Measurements from ENCODE around the gene STXBP3. TPM values are rescaled to one million over a fixed set of nuclear protein-coding genes. Genes with fewer than 3 reads are reported as not detected.

The STXBP3 gene
- total and polyA plus RNA-seq, 2 donors (not counting 1 experiment from before 2014, with no cell fraction given), result 13.3 to 78.1 TPM

GRCh38 chr1:108803548-108803947 is 57.1 kb downstream of the STXBP3 start:
- Histone ChIP-seq H3K27ac (ENCODE audit: low read length in 2 of 2) (no peak overlapping the region), H3K4me3 (ENCODE audit: control extremely low read depth in 1 of 5, extremely low read depth in 1 of 5, insufficient read depth in 1 of 5, low read depth in 2 of 5, low read length in 4 of 5) (no peak overlapping the region), H3K4me1 (ENCODE audit: control insufficient read depth in 2 of 2, insufficient read depth in 2 of 2, low read length in 2 of 2) (no peaks in the 10 kb centered on the region), H3K79me2 (ENCODE audit: control insufficient read depth, insufficient read depth, low read length) (no peaks in the 10 kb centered on the region), H2AFZ (ENCODE audit: insufficient read depth, low read depth, low read length, poor library complexity, severe bottlenecking) (no peak overlapping the region), H3K27me3 (replicated peaks in 1 of 4; ENCODE audit: control extremely low read depth in 1 of 4, control insufficient read depth in 3 of 4, insufficient read depth in 4 of 4, low read length in 3 of 4) (no peaks in the 10 kb centered on the region), H3K9me3 (ENCODE audit: control extremely low read depth in 1 of 3, control insufficient read depth in 2 of 3, insufficient read depth in 1 of 3, low read length in 2 of 3) (no peaks in the 10 kb centered on the region), H3K4me2 (replicated peaks; ENCODE audit: low read depth, low read length, poor library complexity, severe bottlenecking) (no peak overlapping the region), H4K20me1 (ENCODE audit: control insufficient read depth, insufficient read depth, low read length, poor library complexity, severe bottlenecking) (no peaks in the 10 kb centered on the region), H3K9ac (ENCODE audit: low read length) (no peak overlapping the region), H3K36me3 (replicated peaks in 1 of 2; ENCODE audit: control extremely low read depth in 1 of 2, control insufficient read depth in 1 of 2, extremely low read depth in 1 of 2, insufficient read depth in 2 of 2, low read length in 1 of 2) (peaks cover 8 to 51% of the 10 kb centered on the region in 2 experiments)
- no peak overlapping the region for H3K4me3 Mint-ChIP-seq
- no peaks in the 10 kb centered on the region for H3K4me1 Mint-ChIP-seq
- intact Hi-C loops (cut with micrococcal nuclease), result loop anchor here (10.0 kb wide), 1 partner anchor 91 kb away; no protein-coding TSS in a partner anchor
- no peak for DNase-seq
- H3K9me3 Mint-ChIP-seq (ENCODE audit: insufficient read depth), result no peaks in the 10 kb centered on the region
- 96% methylated on average over 11 of the region's 11 CpGs for WGBS (ENCODE audit: insufficient coverage)
- no peak for ATAC-seq (ENCODE audit: low read depth)
- TF ChIP-seq EZH2 (IDR thresholded peaks at IDR 0.05; ENCODE audit: borderline replicate concordance, insufficient read depth, low read depth, low read length, poor library complexity, severe bottlenecking), result no peak
- TF ChIP-seq, protein P1, sequence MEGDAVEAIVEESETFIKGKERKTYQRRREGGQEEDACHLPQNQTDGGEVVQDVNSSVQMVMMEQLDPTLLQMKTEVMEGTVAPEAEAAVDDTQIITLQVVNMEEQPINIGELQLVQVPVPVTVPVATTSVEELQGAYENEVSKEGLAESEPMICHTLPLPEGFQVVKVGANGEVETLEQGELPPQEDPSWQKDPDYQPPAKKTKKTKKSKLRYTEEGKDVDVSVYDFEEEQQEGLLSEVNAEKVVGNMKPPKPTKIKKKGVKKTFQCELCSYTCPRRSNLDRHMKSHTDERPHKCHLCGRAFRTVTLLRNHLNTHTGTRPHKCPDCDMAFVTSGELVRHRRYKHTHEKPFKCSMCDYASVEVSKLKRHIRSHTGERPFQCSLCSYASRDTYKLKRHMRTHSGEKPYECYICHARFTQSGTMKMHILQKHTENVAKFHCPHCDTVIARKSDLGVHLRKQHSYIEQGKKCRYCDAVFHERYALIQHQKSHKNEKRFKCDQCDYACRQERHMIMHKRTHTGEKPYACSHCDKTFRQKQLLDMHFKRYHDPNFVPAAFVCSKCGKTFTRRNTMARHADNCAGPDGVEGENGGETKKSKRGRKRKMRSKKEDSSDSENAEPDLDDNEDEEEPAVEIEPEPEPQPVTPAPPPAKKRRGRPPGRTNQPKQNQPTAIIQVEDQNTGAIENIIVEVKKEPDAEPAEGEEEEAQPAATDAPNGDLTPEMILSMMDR (IDR thresholded peaks at IDR 0.05), result no peak
- ChIA-PET CTCF (no interaction called here), POLR2A (no interaction called here)
- no peaks in the 10 kb centered on the region for H3K27me3 Mint-ChIP-seq
- no peak overlapping the region for H3K27ac Mint-ChIP-seq

- Mint-ChIP-seq H3K27ac (no peak overlapping the region), H3K4me1 (no peaks in the 10 kb centered on the region), H3K4me3 (no peak overlapping the region), H3K27me3 (no peaks in the 10 kb centered on the region), H3K9me3 (ENCODE audit: insufficient read depth) (no peaks in the 10 kb centered on the region)
- Histone ChIP-seq H3K4me2 (replicated peaks; ENCODE audit: low read depth, low read length, poor library complexity, severe bottlenecking) (no peak overlapping the region), H3K4me3 (ENCODE audit: control extremely low read depth in 1 of 5, extremely low read depth in 1 of 5, insufficient read depth in 1 of 5, low read depth in 2 of 5, low read length in 4 of 5) (no peak overlapping the region), H3K9me3 (ENCODE audit: control extremely low read depth in 1 of 3, control insufficient read depth in 2 of 3, insufficient read depth in 1 of 3, low read length in 2 of 3) (no peaks in the 10 kb centered on the region), H3K9ac (ENCODE audit: low read length) (no peak overlapping the region), H3K36me3 (replicated peaks in 1 of 2; ENCODE audit: control extremely low read depth in 1 of 2, control insufficient read depth in 1 of 2, extremely low read depth in 1 of 2, insufficient read depth in 2 of 2, low read length in 1 of 2) (peaks cover 8 to 21% of the 10 kb centered on the region in 2 experiments), H4K20me1 (ENCODE audit: control insufficient read depth, insufficient read depth, low read length, poor library complexity, severe bottlenecking) (no peaks in the 10 kb centered on the region), H3K27me3 (replicated peaks in 1 of 4; ENCODE audit: control extremely low read depth in 1 of 4, control insufficient read depth in 3 of 4, insufficient read depth in 4 of 4, low read length in 3 of 4) (no peaks in the 10 kb centered on the region), H3K4me1 (ENCODE audit: control insufficient read depth in 2 of 2, insufficient read depth in 2 of 2, low read length in 2 of 2) (no peaks in the 10 kb centered on the region), H2AFZ (ENCODE audit: insufficient read depth, low read depth, low read length, poor library complexity, severe bottlenecking) (no peak overlapping the region), H3K79me2 (ENCODE audit: control insufficient read depth, insufficient read depth, low read length) (no peaks in the 10 kb centered on the region), H3K27ac (ENCODE audit: low read length in 2 of 2) (no peak overlapping the region)
- CTCF ChIA-PET, result no interaction called here
- DNase-seq (no peak), ATAC-seq (ENCODE audit: low read depth) (no peak)
- no peak for TF ChIP-seq EZH2 (IDR thresholded peaks at IDR 0.05; ENCODE audit: borderline replicate concordance, insufficient read depth, low read depth, low read length, poor library complexity, severe bottlenecking)
- TF ChIP-seq, protein P1 (IDR thresholded peaks at IDR 0.05), result no peak
- intact Hi-C loops (cut with micrococcal nuclease), result loop anchor here (10.0 kb wide), 1 partner anchor 86 kb away; no protein-coding TSS in a partner anchor
- no CpG with 5 or more reads among the region's 4 CpGs for WGBS (ENCODE audit: insufficient coverage)
- POLR2A ChIA-PET, result no interaction called here
Measured at GRCh38 chr1:108808438-108808837, 62.0 kb downstream of the STXBP3 start.

All from B cell (primary cell).